ENCODE measurements around the gene ZNF740.

Gene ZNF740

DNA sequence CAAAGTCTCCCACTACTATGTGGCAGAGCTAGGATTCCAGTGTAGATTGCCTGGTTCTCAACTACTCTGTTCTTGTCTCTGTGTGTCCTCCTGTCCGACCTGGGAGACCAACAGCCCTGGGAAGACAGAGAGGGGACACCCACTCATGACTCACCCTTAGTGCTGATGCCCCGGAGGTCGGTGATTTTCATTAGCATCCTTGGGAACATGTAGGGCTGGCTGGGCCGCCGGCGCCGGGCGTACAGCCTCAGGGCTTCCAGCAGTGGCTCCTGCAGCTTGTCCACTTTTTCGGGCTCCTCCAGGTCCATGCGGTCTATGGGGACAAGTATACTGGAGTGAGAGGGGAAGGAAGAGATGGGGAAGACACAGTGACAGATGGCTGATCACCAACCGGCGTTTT lies 32.4 kb downstream of the ZNF740 start:
- TF ChIP-seq ZNF70 (CRISPR knock-in tag; IDR thresholded peaks at IDR 0.05): no peak
- TF ChIP-seq GLIS3 (CRISPR knock-in tag; IDR thresholded peaks at IDR 0.05): no peak
- no peak for TF ChIP-seq CSDC2 (CRISPR knock-in tag; IDR thresholded peaks at IDR 0.05)
- TF ChIP-seq RARB (CRISPR knock-in tag; IDR thresholded peaks at IDR 0.05): no peak
- no peak for TF ChIP-seq ZFP30 (CRISPR knock-in tag; IDR thresholded peaks at IDR 0.05)
- no peak for TF ChIP-seq BACH2 (CRISPR knock-in tag; IDR thresholded peaks at IDR 0.05; ENCODE audit: borderline replicate concordance)
- TF ChIP-seq SNAI2 (CRISPR knock-in tag; IDR thresholded peaks at IDR 0.05): no peak
- TF ChIP-seq ZC3H10 (CRISPR knock-in tag; IDR thresholded peaks at IDR 0.05): no peak
- no peak for TF ChIP-seq ESRRG (CRISPR knock-in tag; IDR thresholded peaks at IDR 0.05)
- no peak for TF ChIP-seq ZNF8 (CRISPR knock-in tag; IDR thresholded peaks at IDR 0.05)
- TF ChIP-seq TCF4 (CRISPR knock-in tag; IDR thresholded peaks at IDR 0.05; ENCODE audit: borderline replicate concordance): no peak
- TF ChIP-seq, protein P1, sequence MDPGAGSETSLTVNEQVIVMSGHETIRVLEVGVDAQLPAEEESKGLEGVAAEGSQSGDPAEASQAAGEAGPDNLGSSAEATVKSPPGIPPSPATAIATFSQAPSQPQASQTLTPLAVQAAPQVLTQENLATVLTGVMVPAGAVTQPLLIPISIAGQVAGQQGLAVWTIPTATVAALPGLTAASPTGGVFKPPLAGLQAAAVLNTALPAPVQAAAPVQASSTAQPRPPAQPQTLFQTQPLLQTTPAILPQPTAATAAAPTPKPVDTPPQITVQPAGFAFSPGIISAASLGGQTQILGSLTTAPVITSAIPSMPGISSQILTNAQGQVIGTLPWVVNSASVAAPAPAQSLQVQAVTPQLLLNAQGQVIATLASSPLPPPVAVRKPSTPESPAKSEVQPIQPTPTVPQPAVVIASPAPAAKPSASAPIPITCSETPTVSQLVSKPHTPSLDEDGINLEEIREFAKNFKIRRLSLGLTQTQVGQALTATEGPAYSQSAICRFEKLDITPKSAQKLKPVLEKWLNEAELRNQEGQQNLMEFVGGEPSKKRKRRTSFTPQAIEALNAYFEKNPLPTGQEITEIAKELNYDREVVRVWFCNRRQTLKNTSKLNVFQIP (CRISPR knock-in tag; IDR thresholded peaks at IDR 0.05; ENCODE audit: borderline replicate concordance, low read depth): no peak
- TF ChIP-seq, protein P2, sequence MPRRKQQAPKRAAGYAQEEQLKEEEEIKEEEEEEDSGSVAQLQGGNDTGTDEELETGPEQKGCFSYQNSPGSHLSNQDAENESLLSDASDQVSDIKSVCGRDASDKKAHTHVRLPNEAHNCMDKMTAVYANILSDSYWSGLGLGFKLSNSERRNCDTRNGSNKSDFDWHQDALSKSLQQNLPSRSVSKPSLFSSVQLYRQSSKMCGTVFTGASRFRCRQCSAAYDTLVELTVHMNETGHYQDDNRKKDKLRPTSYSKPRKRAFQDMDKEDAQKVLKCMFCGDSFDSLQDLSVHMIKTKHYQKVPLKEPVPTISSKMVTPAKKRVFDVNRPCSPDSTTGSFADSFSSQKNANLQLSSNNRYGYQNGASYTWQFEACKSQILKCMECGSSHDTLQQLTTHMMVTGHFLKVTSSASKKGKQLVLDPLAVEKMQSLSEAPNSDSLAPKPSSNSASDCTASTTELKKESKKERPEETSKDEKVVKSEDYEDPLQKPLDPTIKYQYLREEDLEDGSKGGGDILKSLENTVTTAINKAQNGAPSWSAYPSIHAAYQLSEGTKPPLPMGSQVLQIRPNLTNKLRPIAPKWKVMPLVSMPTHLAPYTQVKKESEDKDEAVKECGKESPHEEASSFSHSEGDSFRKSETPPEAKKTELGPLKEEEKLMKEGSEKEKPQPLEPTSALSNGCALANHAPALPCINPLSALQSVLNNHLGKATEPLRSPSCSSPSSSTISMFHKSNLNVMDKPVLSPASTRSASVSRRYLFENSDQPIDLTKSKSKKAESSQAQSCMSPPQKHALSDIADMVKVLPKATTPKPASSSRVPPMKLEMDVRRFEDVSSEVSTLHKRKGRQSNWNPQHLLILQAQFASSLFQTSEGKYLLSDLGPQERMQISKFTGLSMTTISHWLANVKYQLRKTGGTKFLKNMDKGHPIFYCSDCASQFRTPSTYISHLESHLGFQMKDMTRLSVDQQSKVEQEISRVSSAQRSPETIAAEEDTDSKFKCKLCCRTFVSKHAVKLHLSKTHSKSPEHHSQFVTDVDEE (CRISPR knock-in tag; IDR thresholded peaks at IDR 0.05): no peak
- TF ChIP-seq ZFP3 (CRISPR knock-in tag; IDR thresholded peaks at IDR 0.05): no peak
- TF ChIP-seq ARNTL (CRISPR knock-in tag; IDR thresholded peaks at IDR 0.05; ENCODE audit: borderline replicate concordance, low read depth): no peak
- TF ChIP-seq TOX (CRISPR knock-in tag; IDR thresholded peaks at IDR 0.05; ENCODE audit: borderline replicate concordance): no peak
- TF ChIP-seq, protein P3, sequence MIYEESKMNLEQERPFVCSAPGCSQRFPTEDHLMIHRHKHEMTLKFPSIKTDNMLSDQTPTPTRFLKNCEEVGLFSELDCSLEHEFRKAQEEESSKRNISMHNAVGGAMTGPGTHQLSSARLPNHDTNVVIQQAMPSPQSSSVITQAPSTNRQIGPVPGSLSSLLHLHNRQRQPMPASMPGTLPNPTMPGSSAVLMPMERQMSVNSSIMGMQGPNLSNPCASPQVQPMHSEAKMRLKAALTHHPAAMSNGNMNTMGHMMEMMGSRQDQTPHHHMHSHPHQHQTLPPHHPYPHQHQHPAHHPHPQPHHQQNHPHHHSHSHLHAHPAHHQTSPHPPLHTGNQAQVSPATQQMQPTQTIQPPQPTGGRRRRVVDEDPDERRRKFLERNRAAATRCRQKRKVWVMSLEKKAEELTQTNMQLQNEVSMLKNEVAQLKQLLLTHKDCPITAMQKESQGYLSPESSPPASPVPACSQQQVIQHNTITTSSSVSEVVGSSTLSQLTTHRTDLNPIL (CRISPR knock-in tag; IDR thresholded peaks at IDR 0.05; ENCODE audit: low read depth): no peak
- TF ChIP-seq ISL1 (CRISPR knock-in tag; IDR thresholded peaks at IDR 0.05): no peak
- ATAC-seq: peak; percentile 6; the same call in 2 of the 3 replicates

DNA sequence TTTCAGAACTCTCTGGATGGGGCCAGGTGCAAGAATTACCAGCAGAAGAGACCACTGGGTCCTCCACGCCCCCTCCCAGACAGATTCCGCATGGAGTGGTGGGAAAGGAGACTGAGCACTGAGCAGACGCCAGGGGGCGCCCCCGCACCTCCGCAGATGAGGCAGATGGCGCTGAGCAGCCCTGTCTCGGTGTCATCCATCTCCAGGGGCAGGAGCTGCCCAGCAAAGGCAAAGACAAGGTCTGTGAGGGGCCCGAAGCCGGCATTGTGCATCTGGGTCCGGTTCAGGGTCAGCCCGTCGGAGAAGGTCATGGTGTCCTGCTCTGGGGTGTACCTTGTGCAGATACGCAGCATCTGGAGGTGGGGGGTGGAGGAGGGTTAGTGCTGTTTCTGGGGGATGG lies 32.8 kb downstream of the ZNF740 start:
- peak; percentile 96 for ATAC-seq
- TF ChIP-seq GLIS3 (CRISPR knock-in tag; IDR thresholded peaks at IDR 0.05) (no peak), PPARA (CRISPR knock-in tag; IDR thresholded peaks at IDR 0.05; ENCODE audit: borderline replicate concordance) (no peak), RARB (CRISPR knock-in tag; IDR thresholded peaks at IDR 0.05) (no peak), ZFP30 (CRISPR knock-in tag; IDR thresholded peaks at IDR 0.05) (no peak), TCF4 (CRISPR knock-in tag; IDR thresholded peaks at IDR 0.05; ENCODE audit: borderline replicate concordance) (no peak), ISL1 (CRISPR knock-in tag; IDR thresholded peaks at IDR 0.05) (no peak), ZFP3 (CRISPR knock-in tag; IDR thresholded peaks at IDR 0.05) (no peak), ZNF8 (CRISPR knock-in tag; IDR thresholded peaks at IDR 0.05) (no peak), OSR1 (CRISPR knock-in tag; IDR thresholded peaks at IDR 0.05) (no peak), TOX (CRISPR knock-in tag; IDR thresholded peaks at IDR 0.05; ENCODE audit: borderline replicate concordance) (no peak), SNAI2 (CRISPR knock-in tag; IDR thresholded peaks at IDR 0.05) (no peak), BACH2 (CRISPR knock-in tag; IDR thresholded peaks at IDR 0.05; ENCODE audit: borderline replicate concordance) (no peak), ZNF70 (CRISPR knock-in tag; IDR thresholded peaks at IDR 0.05) (no peak)
- TF ChIP-seq, protein P3 (CRISPR knock-in tag; IDR thresholded peaks at IDR 0.05; ENCODE audit: low read depth): no peak
- TF ChIP-seq, protein P4, sequence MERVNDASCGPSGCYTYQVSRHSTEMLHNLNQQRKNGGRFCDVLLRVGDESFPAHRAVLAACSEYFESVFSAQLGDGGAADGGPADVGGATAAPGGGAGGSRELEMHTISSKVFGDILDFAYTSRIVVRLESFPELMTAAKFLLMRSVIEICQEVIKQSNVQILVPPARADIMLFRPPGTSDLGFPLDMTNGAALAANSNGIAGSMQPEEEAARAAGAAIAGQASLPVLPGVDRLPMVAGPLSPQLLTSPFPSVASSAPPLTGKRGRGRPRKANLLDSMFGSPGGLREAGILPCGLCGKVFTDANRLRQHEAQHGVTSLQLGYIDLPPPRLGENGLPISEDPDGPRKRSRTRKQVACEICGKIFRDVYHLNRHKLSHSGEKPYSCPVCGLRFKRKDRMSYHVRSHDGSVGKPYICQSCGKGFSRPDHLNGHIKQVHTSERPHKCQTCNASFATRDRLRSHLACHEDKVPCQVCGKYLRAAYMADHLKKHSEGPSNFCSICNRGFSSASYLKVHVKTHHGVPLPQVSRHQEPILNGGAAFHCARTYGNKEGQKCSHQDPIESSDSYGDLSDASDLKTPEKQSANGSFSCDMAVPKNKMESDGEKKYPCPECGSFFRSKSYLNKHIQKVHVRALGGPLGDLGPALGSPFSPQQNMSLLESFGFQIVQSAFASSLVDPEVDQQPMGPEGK (CRISPR knock-in tag; IDR thresholded peaks at IDR 0.05; ENCODE audit: borderline replicate concordance): no peak
- TF ChIP-seq, protein P1 (CRISPR knock-in tag; IDR thresholded peaks at IDR 0.05; ENCODE audit: borderline replicate concordance, low read depth): no peak
- TF ChIP-seq, protein P5, sequence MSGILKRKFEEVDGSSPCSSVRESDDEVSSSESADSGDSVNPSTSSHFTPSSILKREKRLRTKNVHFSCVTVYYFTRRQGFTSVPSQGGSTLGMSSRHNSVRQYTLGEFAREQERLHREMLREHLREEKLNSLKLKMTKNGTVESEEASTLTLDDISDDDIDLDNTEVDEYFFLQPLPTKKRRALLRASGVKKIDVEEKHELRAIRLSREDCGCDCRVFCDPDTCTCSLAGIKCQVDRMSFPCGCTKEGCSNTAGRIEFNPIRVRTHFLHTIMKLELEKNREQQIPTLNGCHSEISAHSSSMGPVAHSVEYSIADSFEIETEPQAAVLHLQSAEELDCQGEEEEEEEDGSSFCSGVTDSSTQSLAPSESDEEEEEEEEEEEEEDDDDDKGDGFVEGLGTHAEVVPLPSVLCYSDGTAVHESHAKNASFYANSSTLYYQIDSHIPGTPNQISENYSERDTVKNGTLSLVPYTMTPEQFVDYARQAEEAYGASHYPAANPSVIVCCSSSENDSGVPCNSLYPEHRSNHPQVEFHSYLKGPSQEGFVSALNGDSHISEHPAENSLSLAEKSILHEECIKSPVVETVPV (CRISPR knock-in tag; IDR thresholded peaks at IDR 0.05): no peak
